ENCODE measurements around the gene DMBT1. TPM values are rescaled to one million over a fixed set of nuclear protein-coding genes. Genes with fewer than 3 reads are reported as not detected.
"Not testable (repeated sequence)": the region's sequence is repeated elsewhere in the genome, so short reads cannot be mapped to it uniquely, and the experiment has no call there.

DMBT1 gene
- total RNA-seq, 2 experiments from 2014 or later = not detected

DNA sequence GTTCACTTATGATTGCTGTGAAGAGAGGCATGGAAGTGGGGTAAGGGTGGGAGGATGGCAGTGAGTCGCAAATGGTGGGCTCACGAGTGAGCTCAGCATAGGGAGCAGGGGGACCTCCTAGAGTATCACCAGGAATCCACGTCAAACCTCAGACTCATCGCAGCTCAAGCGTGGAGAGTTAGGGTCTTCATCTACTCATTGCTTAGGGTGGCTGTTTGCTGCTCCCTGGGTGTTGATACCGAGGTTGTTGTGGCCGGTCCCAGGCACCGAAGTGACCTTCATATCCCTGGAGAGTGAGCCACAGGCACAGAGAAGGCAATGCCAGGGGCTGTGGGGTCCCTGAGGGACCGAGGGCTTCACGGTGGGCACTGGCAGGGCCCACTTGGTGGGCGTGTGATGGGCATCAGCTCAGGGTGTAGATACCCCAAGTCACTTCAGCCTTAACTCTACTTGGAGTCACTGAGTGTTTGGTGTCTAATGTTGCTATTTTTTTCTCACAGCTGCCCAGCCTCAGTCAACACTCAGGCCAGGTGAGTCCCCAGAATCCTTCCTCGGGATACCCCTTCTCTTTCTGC lies 16.8 kb downstream of the DMBT1 start:
- intact Hi-C loops (cut with micrococcal nuclease; ENCODE audit: unreplicated experiment) = no loop called here
- Histone ChIP-seq H3K9me3 (ENCODE audit: low read length) (no peaks in the 10 kb centered on the region), H3K4me2 (ENCODE audit: low read length) (no peak overlapping the region), H3K79me2 (ENCODE audit: insufficient read depth, low read depth, low read length) (no peaks in the 10 kb centered on the region), H3K4me3 (ENCODE audit: low read depth, low read length, poor library complexity, severe bottlenecking) (no peak overlapping the region), H3K4me1 (ENCODE audit: insufficient read depth, low read length, poor library complexity, severe bottlenecking) (no peaks in the 10 kb centered on the region), H3K36me3 (ENCODE audit: insufficient read depth, low read length) (no peaks in the 10 kb centered on the region), H2AFZ (ENCODE audit: low read length) (no peak overlapping the region), H3K27ac (ENCODE audit: low read depth, low read length, poor library complexity, severe bottlenecking) (no peak overlapping the region), H4K20me1 (ENCODE audit: insufficient read depth, low read length) (no peaks in the 10 kb centered on the region), H3K9me2 (ENCODE audit: insufficient read depth, low read length) (no peaks in the 10 kb centered on the region)
- DNase-seq (ENCODE audit: low spot score) = no peak
- ChIA-PET POLR2A (interaction anchor here (0.5 kb wide), 1 partner anchor 967 kb away, joined by 4 read pairs; no protein-coding TSS in a partner anchor), CTCF (ENCODE audit: unreplicated experiment) (no interaction called here)
- TF ChIP-seq, protein P1, sequence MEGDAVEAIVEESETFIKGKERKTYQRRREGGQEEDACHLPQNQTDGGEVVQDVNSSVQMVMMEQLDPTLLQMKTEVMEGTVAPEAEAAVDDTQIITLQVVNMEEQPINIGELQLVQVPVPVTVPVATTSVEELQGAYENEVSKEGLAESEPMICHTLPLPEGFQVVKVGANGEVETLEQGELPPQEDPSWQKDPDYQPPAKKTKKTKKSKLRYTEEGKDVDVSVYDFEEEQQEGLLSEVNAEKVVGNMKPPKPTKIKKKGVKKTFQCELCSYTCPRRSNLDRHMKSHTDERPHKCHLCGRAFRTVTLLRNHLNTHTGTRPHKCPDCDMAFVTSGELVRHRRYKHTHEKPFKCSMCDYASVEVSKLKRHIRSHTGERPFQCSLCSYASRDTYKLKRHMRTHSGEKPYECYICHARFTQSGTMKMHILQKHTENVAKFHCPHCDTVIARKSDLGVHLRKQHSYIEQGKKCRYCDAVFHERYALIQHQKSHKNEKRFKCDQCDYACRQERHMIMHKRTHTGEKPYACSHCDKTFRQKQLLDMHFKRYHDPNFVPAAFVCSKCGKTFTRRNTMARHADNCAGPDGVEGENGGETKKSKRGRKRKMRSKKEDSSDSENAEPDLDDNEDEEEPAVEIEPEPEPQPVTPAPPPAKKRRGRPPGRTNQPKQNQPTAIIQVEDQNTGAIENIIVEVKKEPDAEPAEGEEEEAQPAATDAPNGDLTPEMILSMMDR (conservative IDR thresholded peaks at IDR 0.05; ENCODE audit: low read length) = no peak
- TF ChIP-seq EZH2phosphoT487 (IDR thresholded peaks at IDR 0.05; ENCODE audit: borderline replicate concordance, low read depth, low read length) = no peak
- BruUV-seq (replicated peaks) = no TSS peak

DNA sequence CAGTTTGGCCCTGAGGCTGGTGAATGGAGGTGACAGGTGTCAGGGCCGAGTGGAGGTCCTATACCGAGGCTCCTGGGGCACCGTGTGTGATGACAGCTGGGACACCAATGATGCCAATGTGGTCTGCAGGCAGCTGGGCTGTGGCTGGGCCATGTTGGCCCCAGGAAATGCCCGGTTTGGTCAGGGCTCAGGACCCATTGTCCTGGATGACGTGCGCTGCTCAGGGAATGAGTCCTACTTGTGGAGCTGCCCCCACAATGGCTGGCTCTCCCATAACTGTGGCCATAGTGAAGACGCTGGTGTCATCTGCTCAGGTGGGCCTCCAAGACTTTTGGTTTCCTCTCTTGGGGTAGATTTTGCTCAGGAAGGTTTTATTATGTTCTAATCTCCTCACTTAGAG lies 25.5 kb downstream of the DMBT1 start:
- H3K9me3 ChIP-seq (ENCODE audit: low read length); H3K4me3 ChIP-seq (ENCODE audit: low read depth, low read length, poor library complexity, severe bottlenecking); CTCF ChIA-PET (ENCODE audit: unreplicated experiment); H3K27ac ChIP-seq (ENCODE audit: low read depth, low read length, poor library complexity, severe bottlenecking); H3K4me2 ChIP-seq (ENCODE audit: low read length); H4K20me1 ChIP-seq (ENCODE audit: insufficient read depth, low read length); H3K36me3 ChIP-seq (ENCODE audit: insufficient read depth, low read length); BruUV-seq (replicated peaks); H3K79me2 ChIP-seq (ENCODE audit: insufficient read depth, low read depth, low read length); DNase-seq (ENCODE audit: low spot score); H2AFZ ChIP-seq (ENCODE audit: low read length); H3K4me1 ChIP-seq (ENCODE audit: insufficient read depth, low read length, poor library complexity, severe bottlenecking); H3K9me2 ChIP-seq (ENCODE audit: insufficient read depth, low read length); intact Hi-C loops (cut with micrococcal nuclease; ENCODE audit: unreplicated experiment); POLR2A ChIA-PET: not testable (repeated sequence)

DNA sequence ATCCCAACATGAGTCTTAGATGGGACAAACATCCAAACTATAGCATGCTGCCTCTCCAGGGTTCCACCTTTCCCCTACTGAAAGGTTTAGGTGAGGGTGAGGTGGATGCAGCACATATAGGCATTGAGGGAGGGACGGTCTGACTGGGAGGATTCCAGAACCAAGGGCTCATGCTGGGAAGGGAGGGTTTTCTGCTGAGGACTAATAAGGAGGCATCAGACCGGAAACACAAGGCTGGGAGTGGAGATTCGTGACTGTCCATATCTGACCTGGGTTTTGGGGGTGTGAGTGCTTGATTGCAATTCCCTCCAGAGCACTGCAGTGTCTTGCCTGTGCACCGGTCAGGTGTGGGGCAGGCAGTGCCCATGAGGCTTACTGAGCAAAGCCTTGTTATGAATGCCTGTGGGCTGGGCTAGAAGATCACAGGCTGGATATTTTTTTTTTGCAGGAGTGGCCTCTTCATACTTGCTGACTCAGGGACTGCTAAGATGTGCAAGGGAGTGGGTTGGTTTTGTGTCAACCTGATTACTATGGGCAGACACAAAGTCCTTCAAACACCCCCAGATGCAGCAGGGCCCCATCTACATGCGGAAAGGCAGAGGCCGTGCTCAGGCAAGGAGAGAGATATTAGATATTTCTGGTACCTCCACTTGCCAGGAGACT lies 26.7 kb downstream of the DMBT1 start:
- TF ChIP-seq, protein P1 (conservative IDR thresholded peaks at IDR 0.05; ENCODE audit: low read length) = no peak
- TF ChIP-seq EZH2phosphoT487 (IDR thresholded peaks at IDR 0.05; ENCODE audit: borderline replicate concordance, low read depth, low read length) = no peak
- Histone ChIP-seq H2AFZ (ENCODE audit: low read length) (no peak overlapping the region), H3K4me2 (ENCODE audit: low read length) (no peak overlapping the region), H3K36me3 (ENCODE audit: insufficient read depth, low read length) (no peaks in the 10 kb centered on the region), H4K20me1 (ENCODE audit: insufficient read depth, low read length) (no peaks in the 10 kb centered on the region), H3K4me3 (ENCODE audit: low read depth, low read length, poor library complexity, severe bottlenecking) (no peak overlapping the region), H3K4me1 (ENCODE audit: insufficient read depth, low read length, poor library complexity, severe bottlenecking) (no peaks in the 10 kb centered on the region), H3K79me2 (ENCODE audit: insufficient read depth, low read depth, low read length) (no peaks in the 10 kb centered on the region), H3K9me2 (ENCODE audit: insufficient read depth, low read length) (no peaks in the 10 kb centered on the region), H3K9me3 (ENCODE audit: low read length) (no peaks in the 10 kb centered on the region), H3K27ac (ENCODE audit: low read depth, low read length, poor library complexity, severe bottlenecking) (no peak overlapping the region)
- intact Hi-C loops (cut with micrococcal nuclease; ENCODE audit: unreplicated experiment) = no loop called here
- no TSS peak for BruUV-seq (replicated peaks)
- DNase-seq (ENCODE audit: low spot score) = no peak
- POLR2A ChIA-PET = no interaction called here
- CTCF ChIA-PET (ENCODE audit: unreplicated experiment) = no interaction called here

All from OCI-LY7 (cell line).